Activated B cell treated with CpG ODN at 0.5 μM for 24 hours (primary cell): ENCODE measurements around the gene SLC66A1. TPM values are rescaled to one million over a fixed set of nuclear protein-coding genes. Genes with fewer than 3 reads are reported as not detected.

ENCODE experiments used
- ATAC-seq: fragments of 200-7000 bp; cut with Tn5 transposase; one replicate; pipeline ENCODE4 v1.10.0; 2021; ENCODE audit warnings: low read depth, mild to moderate bottlenecking, moderate library complexity
- CTCF ChIA-PET: fragments of 350-600 bp; sonication (Branson Sonifier 250); formaldehyde crosslinking; loops from one replicate; lab custom pipeline; 2021; ENCODE audit warnings: antibody characterized with exemption; lab: Charles Lee
- POLR2A ChIA-PET: fragments of 350-600 bp; sonication (Branson Sonifier 250); formaldehyde crosslinking; loops from one replicate; lab custom pipeline; 2021; ENCODE audit warnings: antibody characterized with exemption; lab: Charles Lee
- DNase-seq: peaks from one replicate; pipeline ENCODE4 v3.0.0; 2022
- H3K27ac Mint-ChIP-seq: one replicate; pipeline ENCODE4 v1.8.0; 2020; ENCODE audit warnings: mixed read lengths
- H3K27me3 Mint-ChIP-seq: one replicate; pipeline ENCODE4 v1.8.0; 2021; ENCODE audit warnings: mixed read lengths
- H3K36me3 Mint-ChIP-seq: one replicate; pipeline ENCODE4 v1.8.0; 2021; ENCODE audit warnings: low read depth, mixed read lengths
- H3K4me1 Mint-ChIP-seq: one replicate; pipeline ENCODE4 v1.8.0; 2021; ENCODE audit warnings: mixed read lengths
- H3K4me3 Mint-ChIP-seq: one replicate; pipeline ENCODE4 v1.8.0; 2020; ENCODE audit warnings: mild to moderate bottlenecking, mixed read lengths
- H3K9me3 Mint-ChIP-seq: one replicate; pipeline ENCODE4 v1.8.0; 2020; ENCODE audit warnings: mixed read lengths
- CTCF ChIP-seq: fragments of 200-600 bp; IDR thresholded peaks from one replicate; pipeline ENCODE4 v1.8.0; 2022; ENCODE audit warnings: antibody characterized with exemption, mild to moderate bottlenecking
- intact Hi-C: fragments of 100-400 bp; cut with micrococcal nuclease; formaldehyde crosslinking; loops from one replicate; pipeline ENCODE4 v1.15.1; 2024
- total RNA-seq: library from RNA; stranded (reverse); gene quantifications from 2 replicates; pipeline ENCODE4 v1.2.3, GENCODE V29; 2022

The SLC66A1 gene
- total RNA-seq, 1 donor from 2014 or later = 11.9 TPM

- Mint-ChIP-seq H3K27me3 (no peaks in the 10 kb centered on the region), H3K27ac (no peak overlapping the region), H3K4me3 (no peak overlapping the region), H3K4me1 (no peaks in the 10 kb centered on the region), H3K9me3 (no peaks in the 10 kb centered on the region), H3K36me3 (peaks cover 18% of the 10 kb centered on the region)
- DNase-seq (no peak), ATAC-seq (no peak)
- TF ChIP-seq CTCF = no peak
- ChIA-PET POLR2A (no interaction called here), CTCF (no interaction called here)
- intact Hi-C loops = no loop called here
These were observed 21.6 kb downstream of the SLC66A1 start for GRCh38 chr1:19333587-19334354.

GRCh38 chr1:19336543-19336942 is 24.4 kb downstream of the SLC66A1 start:
- TF ChIP-seq CTCF = no peak
- Mint-ChIP-seq H3K36me3 (peaks cover 35% of the 10 kb centered on the region), H3K4me1 (no peaks in the 10 kb centered on the region), H3K27me3 (no peaks in the 10 kb centered on the region), H3K9me3 (no peaks in the 10 kb centered on the region), H3K27ac (no peak overlapping the region), H3K4me3 (no peak overlapping the region)
- intact Hi-C loops = no loop called here
- CTCF ChIA-PET = no interaction called here
- POLR2A ChIA-PET = no interaction called here
- DNase-seq = no peak
- no peak for ATAC-seq

GRCh38 chr1:19337289-19337688 is 25.2 kb downstream of the SLC66A1 start:
- intact Hi-C loops = no loop called here
- Mint-ChIP-seq H3K27me3 (no peaks in the 10 kb centered on the region), H3K9me3 (no peaks in the 10 kb centered on the region), H3K36me3 (peaks cover 41% of the 10 kb centered on the region), H3K4me3 (no peak overlapping the region), H3K4me1 (no peaks in the 10 kb centered on the region), H3K27ac (no peak overlapping the region)
- DNase-seq = no peak
- ATAC-seq = no peak
- ChIA-PET POLR2A (interaction anchor here (1.1 kb wide), 1 partner anchor 12 kb away, joined by 3 read pairs; no protein-coding TSS in a partner anchor), CTCF (no interaction called here)
- TF ChIP-seq CTCF = no peak

GRCh38 chr1:19338323-19338762 is 26.2 kb downstream of the SLC66A1 start:
- no peak overlapping the region for H3K4me3 Mint-ChIP-seq
- H3K4me1 Mint-ChIP-seq = no peaks in the 10 kb centered on the region
- H3K9me3 Mint-ChIP-seq = no peaks in the 10 kb centered on the region
- DNase-seq (no peak), ATAC-seq (no peak)
- no peak for TF ChIP-seq CTCF
- ChIA-PET POLR2A (no interaction called here), CTCF (no interaction called here)
- peaks cover 51% of the 10 kb centered on the region for H3K36me3 Mint-ChIP-seq
- no peak overlapping the region for H3K27ac Mint-ChIP-seq
- no peaks in the 10 kb centered on the region for H3K27me3 Mint-ChIP-seq
- intact Hi-C loops = no loop called here

- CTCF ChIA-PET = no interaction called here
- H3K4me3 Mint-ChIP-seq = no peak overlapping the region
- no peaks in the 10 kb centered on the region for H3K4me1 Mint-ChIP-seq
- no peaks in the 10 kb centered on the region for H3K27me3 Mint-ChIP-seq
- POLR2A ChIA-PET = no interaction called here
- intact Hi-C loops = no loop called here
- DNase-seq = no peak
- peaks cover 59% of the 10 kb centered on the region for H3K36me3 Mint-ChIP-seq
- no peak overlapping the region for H3K27ac Mint-ChIP-seq
- no peak for ATAC-seq
- TF ChIP-seq CTCF = no peak
- H3K9me3 Mint-ChIP-seq = no peaks in the 10 kb centered on the region
These were observed 27.2 kb downstream of the SLC66A1 start for GRCh38 chr1:19339214-19339861.
